GM18870 (cell line): ENCODE data around the gene CTIF.
"Not testable (repeated sequence)": the region's sequence is repeated elsewhere in the genome, so short reads cannot be mapped to it uniquely, and the experiment has no call there.

Experiments
- ATAC-seq: cut with Tn5 transposase; IDR thresholded peaks from one replicate; pipeline ENCODE4 v1.9.1; 2021; ENCODE audit warnings: moderate library complexity; ENCODE audit not compliant: unreplicated experiment

Gene CTIF

GRCh38 chr18:48638896-48639771, 100.3 kb downstream of the CTIF start:
- ATAC-seq, result no peak

GRCh38 chr18:48639772-48640432, 101.1 kb downstream of the CTIF start:
- no peak for ATAC-seq

- ATAC-seq, result no peak
Observed at GRCh38 chr18:48640566-48641270, 101.9 kb downstream of the CTIF start.

GRCh38 chr18:48641981-48642380, 103.2 kb downstream of the CTIF start:
- no peak for ATAC-seq

GRCh38 chr18:48642503-48642902, 103.7 kb downstream of the CTIF start:
- ATAC-seq, result no peak

GRCh38 chr18:48643262-48643661, 104.4 kb downstream of the CTIF start:
- no peak for ATAC-seq

GRCh38 chr18:48644029-48644428, 105.2 kb downstream of the CTIF start:
- ATAC-seq, result no peak

GRCh38 chr18:48645427-48646002, 106.7 kb downstream of the CTIF start:
- ATAC-seq, result no peak

- no peak for ATAC-seq
Observed at GRCh38 chr18:48646976-48647375, 108.1 kb downstream of the CTIF start.

GRCh38 chr18:48649231-48649630, 110.4 kb downstream of the CTIF start:
- ATAC-seq, result no peak

- ATAC-seq, result not testable (repeated sequence)
Observed at GRCh38 chr18:48654591-48654990, 115.8 kb downstream of the CTIF start.

GRCh38 chr18:48655508-48655907, 116.7 kb downstream of the CTIF start:
- no peak for ATAC-seq

GRCh38 chr18:48656176-48656575, 117.3 kb downstream of the CTIF start:
- ATAC-seq, result no peak

GRCh38 chr18:48656582-48656981, 117.8 kb downstream of the CTIF start:
- ATAC-seq, result no peak

- no peak for ATAC-seq
Observed at GRCh38 chr18:48657447-48658120, 118.8 kb downstream of the CTIF start.

- no peak for ATAC-seq
Observed at GRCh38 chr18:48658721-48659120, 119.9 kb downstream of the CTIF start.

- no peak for ATAC-seq
Observed at GRCh38 chr18:48659188-48660009, 120.6 kb downstream of the CTIF start.

- ATAC-seq, result no peak
Observed at GRCh38 chr18:48660346-48661228, 121.8 kb downstream of the CTIF start.

- no peak for ATAC-seq
Observed at GRCh38 chr18:48661421-48661820, 122.6 kb downstream of the CTIF start.
